CD14-positive monocyte (primary cell): ENCODE data around the gene INCENP. TPM values are rescaled to one million over a fixed set of nuclear protein-coding genes. Genes with fewer than 3 reads are reported as not detected.
A peak's percentile ranks its signal among the peaks of the same experiment; 100 is the strongest.

ENCODE experiments used
- DNase-seq, 3 donors: peaks; one replicate each; pipeline ENCODE4 v3.0.0-alpha.2; 2011 to 2022
- H2AFZ ChIP-seq: 2 replicates; pipeline ENCODE4 v1.6.0; 2012; ENCODE audit warnings: mild to moderate bottlenecking, low read depth, low read length, inconsistent platforms; ENCODE audit not compliant: insufficient read depth, poor library complexity, severe bottlenecking
- H3K27ac ChIP-seq, 2 donors: 1 replicate in 1 of 2; 2 replicates in 1 of 2; pipeline ENCODE4 v1.5.1; 2012 to 2013; ENCODE audit warnings: low read length in 2 of 2, control low read depth in 1 of 2, inconsistent platforms in 1 of 2, low read depth in 1 of 2, mild to moderate bottlenecking in 1 of 2
- H3K27me3 ChIP-seq, 2 donors: one replicate each; pipeline versions ENCODE4 v1.6.0 to v1.6.1; 2011 to 2013; ENCODE audit warnings: low read length in 2 of 2; ENCODE audit not compliant: control insufficient read depth in 2 of 2, insufficient read depth in 2 of 2
- H3K36me3 ChIP-seq, 2 donors: replicated peaks in 1 of 2; 1 replicate in 1 of 2; 2 replicates in 1 of 2; pipeline versions ENCODE4 v1.5.1 to v1.6.1; 2012 to 2013; ENCODE audit warnings: low read length in 2 of 2, control low read depth in 1 of 2, inconsistent platforms in 1 of 2, mild to moderate bottlenecking in 1 of 2; ENCODE audit not compliant: insufficient read depth in 2 of 2, control insufficient read depth in 1 of 2
- H3K4me1 ChIP-seq, 2 donors: 1 replicate in 1 of 2; 2 replicates in 1 of 2; pipeline versions ENCODE4 v1.5.1 to v1.6.1; 2012 to 2013; ENCODE audit warnings: low read length in 2 of 2, control low read depth in 1 of 2, inconsistent platforms in 1 of 2, mild to moderate bottlenecking in 1 of 2, moderate library complexity in 1 of 2; ENCODE audit not compliant: insufficient read depth in 2 of 2, control insufficient read depth in 1 of 2
- H3K4me2 ChIP-seq: replicated peaks from 2 replicates; pipeline ENCODE3; 2012; ENCODE audit warnings: low read length, moderate library complexity, mild to moderate bottlenecking; ENCODE audit not compliant: poor library complexity, severe bottlenecking; ENCODE audit errors: extremely low read depth
- H3K4me3 ChIP-seq, 3 experiments: fragments of 200-600 bp in 1 of 3; sonication (generic) in 1 of 3; replicated peaks in 1 of 3; 1 replicate in 2 of 3; 2 replicates in 1 of 3; pipeline ENCODE4 v1.5.1; 2011 to 2013; ENCODE audit warnings: low read length in 3 of 3, mild to moderate bottlenecking in 3 of 3, control low read depth in 2 of 3, low read depth in 2 of 3, inconsistent platforms in 1 of 3, moderate library complexity in 1 of 3
- H3K79me2 ChIP-seq: 2 replicates; pipeline ENCODE4 v1.6.0; 2012; ENCODE audit warnings: mild to moderate bottlenecking, control low read depth, inconsistent platforms, low read length, moderate library complexity; ENCODE audit not compliant: insufficient read depth
- H3K9ac ChIP-seq: 2 replicates; pipeline ENCODE4 v1.6.0; 2017; ENCODE audit warnings: low read length, mild to moderate bottlenecking; ENCODE audit not compliant: insufficient read depth, poor library complexity, severe bottlenecking
- H3K9me3 ChIP-seq, 2 donors: replicated peaks in 1 of 2; 1 replicate in 1 of 2; 2 replicates in 1 of 2; pipeline versions ENCODE4 v1.5.1 to v1.6.1; 2012 to 2013; ENCODE audit warnings: low read length in 2 of 2, control low read depth in 1 of 2; ENCODE audit not compliant: control insufficient read depth in 1 of 2, insufficient read depth in 1 of 2
- H4K20me1 ChIP-seq: 2 replicates; pipeline ENCODE4 v1.6.0; 2012; ENCODE audit warnings: mild to moderate bottlenecking, low read length, control low read depth, moderate library complexity; ENCODE audit not compliant: insufficient read depth
- H3K27ac Mint-ChIP-seq, 7 donors: one replicate each; pipeline ENCODE4 v1.8.0; 2020; ENCODE audit warnings: mild to moderate bottlenecking in 7 of 7, mixed read lengths in 7 of 7, moderate library complexity in 6 of 7, inconsistent platforms in 2 of 7
- H3K27me3 Mint-ChIP-seq, 3 donors: one replicate each; pipeline ENCODE4 v1.8.0; 2021 to 2022; ENCODE audit warnings: low read depth in 3 of 3, mild to moderate bottlenecking in 3 of 3, mixed read lengths in 3 of 3, moderate library complexity in 3 of 3, inconsistent platforms in 1 of 3
- H3K36me3 Mint-ChIP-seq, 2 donors: one replicate each; pipeline ENCODE4 v1.8.0; 2020; ENCODE audit warnings: mixed read lengths in 2 of 2, inconsistent platforms in 1 of 2, mild to moderate bottlenecking in 1 of 2
- H3K4me1 Mint-ChIP-seq: one replicate; pipeline ENCODE4 v1.8.0; 2020; ENCODE audit warnings: mild to moderate bottlenecking, mixed read lengths
- H3K4me3 Mint-ChIP-seq, 2 donors: one replicate each; pipeline ENCODE4 v1.8.0; 2020; ENCODE audit warnings: mild to moderate bottlenecking in 2 of 2, mixed read lengths in 2 of 2, moderate library complexity in 1 of 2
- H3K9me3 Mint-ChIP-seq, 7 donors: one replicate each; pipeline ENCODE4 v1.8.0; 2020 to 2022; ENCODE audit warnings: mixed read lengths in 7 of 7, mild to moderate bottlenecking in 6 of 7, moderate library complexity in 6 of 7, inconsistent platforms in 2 of 7
- CTCF ChIP-seq: fragments of 200-600 bp; IDR thresholded peaks from one replicate; pipeline ENCODE4 v1.8.0; 2022; ENCODE audit warnings: antibody characterized with exemption, mild to moderate bottlenecking
- WGBS: methylation state at CpG from one replicate; pipeline ENCODE4 v1.1.5; 2013; ENCODE audit warnings: missing lambda C conversion rate; ENCODE audit not compliant: insufficient coverage; 5-methylcytosine and 5-hydroxymethylcytosine counted together
- intact Hi-C, 2 donors: fragments of 100-400 bp; cut with micrococcal nuclease; formaldehyde crosslinking; loops; one replicate each; pipeline versions ENCODE4 v1.15.0 to v1.15.1; 2023
- polyA plus RNA-seq, 3 donors: library from polyadenylated mRNA; depleted of rRNA in 1 of 3; unstranded in 2 of 3; stranded (reverse) in 1 of 3; fragments of 300-500 nt in 2 of 3; fragments of >200 nt in 1 of 3; fragmentation: Illumina TruSeq in 2 of 3; gene quantifications; 1 replicate in 2 of 3; 2 replicates in 1 of 3; pipeline ENCODE4 v1.2.3, GENCODE V29; 2012 to 2021

Gene INCENP
- polyA plus RNA-seq, 3 donors = 0.75 to 7.0 (median 1.0) TPM

- TF ChIP-seq CTCF = no peak
- no peaks in the 10 kb centered on the region for H3K9me3 ChIP-seq
- Mint-ChIP-seq H3K27me3 (no peaks in the 10 kb centered on the region), H3K9me3 (no peaks in the 10 kb centered on the region), H3K4me1 (no peaks in the 10 kb centered on the region), H3K4me3 (no peak overlapping the region), H3K27ac (no peak overlapping the region), H3K36me3 (peaks cover 81 to 100% of the 10 kb centered on the region in 2 donors)
- WGBS = 100% methylated on average over 1 of the region's 1 CpG
- peaks cover under 1% of the 10 kb centered on the region for H3K79me2 ChIP-seq
- peaks cover 95 to 100% of the 10 kb centered on the region in 2 donors for H3K36me3 ChIP-seq
- H2AFZ ChIP-seq = no peak overlapping the region
- no peak overlapping the region for H3K27ac ChIP-seq
- no peak overlapping the region for H3K9ac ChIP-seq
- DNase-seq = no peak
- H3K27me3 ChIP-seq = no peaks in the 10 kb centered on the region
- intact Hi-C loops = no loop called here
- no peak overlapping the region for H3K4me3 ChIP-seq
- H3K4me2 ChIP-seq = no peak overlapping the region
- H3K4me1 ChIP-seq = no peaks in the 10 kb centered on the region
- no peaks in the 10 kb centered on the region for H4K20me1 ChIP-seq
Observed at GRCh38 chr11:62143727-62144126, 19.9 kb downstream of the INCENP start.

- Histone ChIP-seq H2AFZ (no peak overlapping the region), H3K4me1 (no peaks in the 10 kb centered on the region), H3K4me3 (no peak overlapping the region), H3K36me3 (peaks cover 91 to 100% of the 10 kb centered on the region in 2 donors), H3K9ac (no peak overlapping the region), H3K4me2 (no peak overlapping the region), H3K9me3 (no peaks in the 10 kb centered on the region), H3K79me2 (no peaks in the 10 kb centered on the region), H4K20me1 (no peaks in the 10 kb centered on the region), H3K27ac (no peak overlapping the region), H3K27me3 (no peaks in the 10 kb centered on the region)
- no peaks in the 10 kb centered on the region for H3K27me3 Mint-ChIP-seq
- H3K36me3 Mint-ChIP-seq = peaks cover 79 to 100% of the 10 kb centered on the region in 2 donors
- WGBS = over 99% methylated on average over 24 of the region's 24 CpGs
- intact Hi-C loops = no loop called here
- H3K4me3 Mint-ChIP-seq = no peak overlapping the region
- no peak for TF ChIP-seq CTCF
- no peaks in the 10 kb centered on the region for H3K9me3 Mint-ChIP-seq
- H3K27ac Mint-ChIP-seq = peak overlapping the region in 3 of 7 donors; percentile 43 to 82 (median 58)
- H3K4me1 Mint-ChIP-seq = no peaks in the 10 kb centered on the region
- DNase-seq = no peak
Observed at GRCh38 chr11:62144641-62145255, 20.9 kb downstream of the INCENP start.
